ENCODE results near the gene FCHO1.

The FCHO1 gene

GRCh38 chr19:17830567-17831418 is 79.5 kb downstream of the FCHO1 start:
- DNase-seq (ENCODE audit: low read depth): peak; percentile 48

DNA sequence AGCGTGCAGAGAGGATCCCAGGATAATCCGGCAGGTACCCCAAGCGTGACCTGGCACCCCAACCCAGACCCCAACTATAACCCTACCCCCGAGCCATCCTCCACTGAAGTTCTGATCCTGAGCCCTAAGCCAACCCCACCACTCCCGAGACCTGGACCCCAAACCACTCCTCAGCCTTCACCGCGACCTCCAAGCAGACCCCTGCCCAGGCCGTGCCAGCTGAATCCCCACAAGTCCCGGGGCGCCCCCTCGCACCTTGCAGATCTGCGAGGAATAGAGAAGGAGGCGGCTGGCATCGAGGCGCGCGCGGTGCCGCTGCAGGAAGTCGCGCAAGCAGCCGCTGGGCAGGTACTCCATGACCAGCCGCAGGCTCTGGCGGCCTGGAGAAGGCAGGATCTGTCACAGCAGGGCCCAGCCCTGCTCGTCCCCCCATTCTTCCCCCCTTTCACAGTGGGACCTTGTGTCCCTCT is 80.2 kb downstream of the FCHO1 start:
- no peak for DNase-seq (ENCODE audit: low read depth)

- no peak for DNase-seq (ENCODE audit: low read depth)
Measured at GRCh38 chr19:17832443-17833208, 81.3 kb downstream of the FCHO1 start.

GRCh38 chr19:17834350-17835181 is 83.3 kb downstream of the FCHO1 start:
- DNase-seq (ENCODE audit: low read depth): peak; percentile 33

DNA sequence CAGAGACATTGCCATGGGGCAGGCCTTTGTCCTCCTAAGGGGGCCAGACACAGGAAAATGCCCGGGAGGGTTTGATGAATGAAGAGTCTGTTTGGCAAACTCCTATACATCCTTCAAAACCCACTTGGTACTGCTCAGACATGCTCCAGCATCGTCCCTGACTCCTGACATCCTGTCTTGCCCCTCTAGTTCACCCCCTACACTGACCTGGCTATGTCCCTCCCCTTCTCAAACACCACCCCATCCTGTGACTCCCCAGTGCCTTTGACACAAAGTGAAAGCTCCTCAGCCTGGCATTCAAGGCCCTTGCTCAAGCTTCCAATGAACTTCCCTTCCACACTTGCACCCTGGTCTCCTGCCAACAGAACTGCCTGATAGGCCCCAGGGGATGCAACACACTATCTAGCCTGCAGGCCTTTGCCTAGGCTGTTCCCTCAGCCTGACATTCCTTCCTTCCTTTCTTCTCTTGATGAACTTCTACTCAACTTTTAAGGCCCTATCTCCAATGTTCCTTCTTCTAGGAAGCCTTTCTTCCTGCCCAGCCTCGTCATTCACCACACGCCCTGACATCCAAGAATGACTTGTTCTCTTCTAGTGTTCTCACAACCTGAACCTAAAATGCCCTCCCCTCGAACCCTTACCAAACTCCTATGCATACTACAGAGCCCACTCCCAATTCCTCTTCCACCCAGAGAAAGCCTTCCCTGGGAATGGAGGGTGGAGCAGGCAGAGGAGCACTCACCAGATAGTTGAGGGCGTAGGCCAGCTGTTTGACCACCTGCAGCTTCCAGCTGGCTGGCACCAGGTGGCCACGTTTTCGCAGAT is 84.1 kb downstream of the FCHO1 start:
- no peak for DNase-seq (ENCODE audit: low read depth)

DNA sequence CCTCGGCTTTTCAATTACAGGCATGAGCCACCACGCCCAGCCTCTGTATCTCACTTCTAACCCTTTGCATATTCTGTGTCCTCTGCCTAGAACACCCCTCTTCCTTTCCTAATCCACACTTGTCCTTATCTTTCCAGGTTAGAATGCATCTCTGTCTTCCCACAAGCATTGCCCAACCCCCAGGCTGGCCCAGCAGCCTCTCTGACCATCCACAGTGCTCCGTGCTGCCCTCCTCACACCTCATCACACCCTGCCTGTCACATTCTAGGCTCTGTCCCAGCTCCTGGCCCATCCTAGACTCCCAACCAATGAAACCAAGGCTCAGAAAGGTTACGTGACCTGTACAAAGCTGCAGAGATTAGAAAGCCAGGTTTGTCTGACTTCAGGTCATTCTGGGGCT is 85.3 kb downstream of the FCHO1 start:
- DNase-seq (ENCODE audit: low read depth): no peak

GRCh38 chr19:17837972-17838371 is 86.7 kb downstream of the FCHO1 start:
- DNase-seq (ENCODE audit: low read depth): no peak

Data from ELR (cell line).